SU-DHL-6 (cell line): ENCODE measurements around the gene ARL15.

Experiments
- EZH2phosphoT487 ChIP-seq: fragments of 200-600 bp; sonication (generic), shearing (Covaris generic); conservative IDR thresholded peaks from 2 replicates; pipeline ENCODE4 v1.6.1; 2018; ENCODE audit warnings: mild to moderate bottlenecking, antibody characterized with exemption, low read length, moderate library complexity, mixed read lengths
- TF ChIP-seq, protein P1 (sequence below): fragments of 200-600 bp; sonication (generic); IDR thresholded peaks from one replicate; pipeline ENCODE4 v1.5.1; 2017; ENCODE audit warnings: antibody characterized with exemption, mild to moderate bottlenecking, low read length, moderate library complexity; ENCODE audit not compliant: insufficient read depth, poor library complexity, severe bottlenecking

DNA sequence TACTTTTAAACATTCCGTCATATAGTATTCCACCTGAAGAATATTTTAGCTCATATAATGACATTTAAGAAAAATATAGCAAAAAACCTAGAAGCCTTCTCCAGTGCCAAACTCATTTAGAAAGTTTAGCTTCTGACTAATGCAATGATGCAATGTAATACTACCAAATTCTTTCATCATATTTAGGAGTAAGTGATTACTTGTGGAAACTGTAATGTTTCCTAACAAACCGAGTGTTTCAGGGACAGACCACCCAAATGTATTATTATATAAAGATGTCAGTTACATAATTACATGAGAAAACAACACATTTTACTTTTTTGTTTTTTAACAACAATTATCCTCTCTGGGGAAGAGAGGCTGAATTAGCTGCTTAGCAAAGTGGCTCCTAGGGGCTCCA lies 316.2 kb downstream of the ARL15 start:
- TF ChIP-seq, protein P1, sequence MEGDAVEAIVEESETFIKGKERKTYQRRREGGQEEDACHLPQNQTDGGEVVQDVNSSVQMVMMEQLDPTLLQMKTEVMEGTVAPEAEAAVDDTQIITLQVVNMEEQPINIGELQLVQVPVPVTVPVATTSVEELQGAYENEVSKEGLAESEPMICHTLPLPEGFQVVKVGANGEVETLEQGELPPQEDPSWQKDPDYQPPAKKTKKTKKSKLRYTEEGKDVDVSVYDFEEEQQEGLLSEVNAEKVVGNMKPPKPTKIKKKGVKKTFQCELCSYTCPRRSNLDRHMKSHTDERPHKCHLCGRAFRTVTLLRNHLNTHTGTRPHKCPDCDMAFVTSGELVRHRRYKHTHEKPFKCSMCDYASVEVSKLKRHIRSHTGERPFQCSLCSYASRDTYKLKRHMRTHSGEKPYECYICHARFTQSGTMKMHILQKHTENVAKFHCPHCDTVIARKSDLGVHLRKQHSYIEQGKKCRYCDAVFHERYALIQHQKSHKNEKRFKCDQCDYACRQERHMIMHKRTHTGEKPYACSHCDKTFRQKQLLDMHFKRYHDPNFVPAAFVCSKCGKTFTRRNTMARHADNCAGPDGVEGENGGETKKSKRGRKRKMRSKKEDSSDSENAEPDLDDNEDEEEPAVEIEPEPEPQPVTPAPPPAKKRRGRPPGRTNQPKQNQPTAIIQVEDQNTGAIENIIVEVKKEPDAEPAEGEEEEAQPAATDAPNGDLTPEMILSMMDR: no peak
- no peak for TF ChIP-seq EZH2phosphoT487
